ENCODE measurements around the gene PPM1E.

GRCh38 chr17:58965221-58965620 lies 209.6 kb downstream of the PPM1E start:
- no peak for TF ChIP-seq POLR2A (IDR thresholded peaks at IDR 0.05)
- TF ChIP-seq, protein P1, sequence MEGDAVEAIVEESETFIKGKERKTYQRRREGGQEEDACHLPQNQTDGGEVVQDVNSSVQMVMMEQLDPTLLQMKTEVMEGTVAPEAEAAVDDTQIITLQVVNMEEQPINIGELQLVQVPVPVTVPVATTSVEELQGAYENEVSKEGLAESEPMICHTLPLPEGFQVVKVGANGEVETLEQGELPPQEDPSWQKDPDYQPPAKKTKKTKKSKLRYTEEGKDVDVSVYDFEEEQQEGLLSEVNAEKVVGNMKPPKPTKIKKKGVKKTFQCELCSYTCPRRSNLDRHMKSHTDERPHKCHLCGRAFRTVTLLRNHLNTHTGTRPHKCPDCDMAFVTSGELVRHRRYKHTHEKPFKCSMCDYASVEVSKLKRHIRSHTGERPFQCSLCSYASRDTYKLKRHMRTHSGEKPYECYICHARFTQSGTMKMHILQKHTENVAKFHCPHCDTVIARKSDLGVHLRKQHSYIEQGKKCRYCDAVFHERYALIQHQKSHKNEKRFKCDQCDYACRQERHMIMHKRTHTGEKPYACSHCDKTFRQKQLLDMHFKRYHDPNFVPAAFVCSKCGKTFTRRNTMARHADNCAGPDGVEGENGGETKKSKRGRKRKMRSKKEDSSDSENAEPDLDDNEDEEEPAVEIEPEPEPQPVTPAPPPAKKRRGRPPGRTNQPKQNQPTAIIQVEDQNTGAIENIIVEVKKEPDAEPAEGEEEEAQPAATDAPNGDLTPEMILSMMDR (IDR thresholded peaks at IDR 0.05): no peak

Data from heart left ventricle (tissue), 13 donors.